GM03348 (cell line): ENCODE results near the gene CDK1.

Experiments used
- DNase-seq: peaks from one replicate; pipeline ENCODE4 v3.0.0; 2012; ENCODE audit warnings: low spot score

The CDK1 gene

GRCh38 chr10:60778214-60778970, at the start of gene CDK1:
TSS of gene CDK1 (plus strand) at chr10:60778478. CDS start at chr10:60780166, 1,688 bp downstream.
- DNase-seq: peak; percentile 100

- DNase-seq: no peak
Observed at GRCh38 chr10:60729106-60729505, 49.2 kb upstream of the CDK1 start.

- no peak for DNase-seq
Observed at GRCh38 chr10:60731134-60731885, 47.0 kb upstream of the CDK1 start.

- no peak for DNase-seq
Observed at GRCh38 chr10:60732198-60732806, 46.0 kb upstream of the CDK1 start.

GRCh38 chr10:60732807-60733516, 45.3 kb upstream of the CDK1 start:
- DNase-seq: peak; percentile 50

- DNase-seq: no peak
Observed at GRCh38 chr10:60733517-60733822, 44.8 kb upstream of the CDK1 start.

GRCh38 chr10:60733826-60734225, 44.5 kb upstream of the CDK1 start:
- DNase-seq: peak; percentile 11

- DNase-seq: no peak
Observed at GRCh38 chr10:60734226-60734625, 44.1 kb upstream of the CDK1 start.

GRCh38 chr10:60735244-60735643, 43.0 kb upstream of the CDK1 start:
- DNase-seq: no peak

- DNase-seq: no peak
Observed at GRCh38 chr10:60737242-60737641, 41.0 kb upstream of the CDK1 start.

- DNase-seq: no peak
Observed at GRCh38 chr10:60739558-60739957, 38.7 kb upstream of the CDK1 start.

GRCh38 chr10:60742512-60742911, 35.8 kb upstream of the CDK1 start:
- no peak for DNase-seq

GRCh38 chr10:60747817-60748469, 30.3 kb upstream of the CDK1 start:
- no peak for DNase-seq

GRCh38 chr10:60753152-60753551, 25.1 kb upstream of the CDK1 start:
- DNase-seq: no peak

GRCh38 chr10:60753817-60754216, 24.5 kb upstream of the CDK1 start:
- no peak for DNase-seq

- DNase-seq: no peak
Observed at GRCh38 chr10:60757420-60757895, 20.8 kb upstream of the CDK1 start.

GRCh38 chr10:60759181-60759580, 19.1 kb upstream of the CDK1 start:
- DNase-seq: no peak

- DNase-seq: no peak
Observed at GRCh38 chr10:60760711-60761210, 17.5 kb upstream of the CDK1 start.

- DNase-seq: no peak
Observed at GRCh38 chr10:60762554-60762953, 15.7 kb upstream of the CDK1 start.

- DNase-seq: no peak
Observed at GRCh38 chr10:60767424-60767823, 10.9 kb upstream of the CDK1 start.

- DNase-seq: no peak
Observed at GRCh38 chr10:60769406-60769805, 8.9 kb upstream of the CDK1 start.
